Measurements from ENCODE around the gene FNDC10. TPM values are rescaled to one million over a fixed set of nuclear protein-coding genes. Genes with fewer than 3 reads are reported as not detected.
"Not testable (repeated sequence)": the region's sequence is repeated elsewhere in the genome, so short reads cannot be mapped to it uniquely, and the experiment has no call there.

Gene FNDC10
- total RNA-seq, 1 donor from 2014 or later: 4.2 TPM

DNA sequence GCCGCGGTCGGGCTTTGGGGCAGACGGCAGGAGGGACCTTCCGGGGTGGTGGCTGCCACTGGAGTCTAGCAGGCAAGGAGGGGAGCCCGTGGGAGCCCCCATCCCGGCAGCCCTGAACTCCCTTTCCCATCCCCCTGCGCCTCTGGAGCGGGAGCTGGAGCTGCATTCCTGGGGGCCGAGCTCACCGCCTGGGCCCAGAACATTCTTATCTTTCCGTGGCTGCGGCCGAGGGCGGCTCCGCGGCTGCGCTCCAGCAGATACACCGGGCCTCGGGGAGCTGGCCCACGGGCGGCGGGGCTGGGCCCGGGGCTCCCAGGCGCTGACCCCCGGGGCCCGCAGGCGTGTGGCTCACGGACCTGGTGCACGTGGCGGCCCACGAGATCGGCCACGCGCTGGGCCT lies 33.5 kb upstream of the FNDC10 start:
- H3K27ac Mint-ChIP-seq; H3K27me3 Mint-ChIP-seq; DNase-seq (ENCODE audit: low spot score, unreplicated experiment); H3K9me3 Mint-ChIP-seq (ENCODE audit: low read depth); H3K4me3 Mint-ChIP-seq (ENCODE audit: low read depth); H3K4me1 Mint-ChIP-seq (ENCODE audit: low read depth); H3K36me3 Mint-ChIP-seq (ENCODE audit: insufficient read depth): not testable (repeated sequence)

DNA sequence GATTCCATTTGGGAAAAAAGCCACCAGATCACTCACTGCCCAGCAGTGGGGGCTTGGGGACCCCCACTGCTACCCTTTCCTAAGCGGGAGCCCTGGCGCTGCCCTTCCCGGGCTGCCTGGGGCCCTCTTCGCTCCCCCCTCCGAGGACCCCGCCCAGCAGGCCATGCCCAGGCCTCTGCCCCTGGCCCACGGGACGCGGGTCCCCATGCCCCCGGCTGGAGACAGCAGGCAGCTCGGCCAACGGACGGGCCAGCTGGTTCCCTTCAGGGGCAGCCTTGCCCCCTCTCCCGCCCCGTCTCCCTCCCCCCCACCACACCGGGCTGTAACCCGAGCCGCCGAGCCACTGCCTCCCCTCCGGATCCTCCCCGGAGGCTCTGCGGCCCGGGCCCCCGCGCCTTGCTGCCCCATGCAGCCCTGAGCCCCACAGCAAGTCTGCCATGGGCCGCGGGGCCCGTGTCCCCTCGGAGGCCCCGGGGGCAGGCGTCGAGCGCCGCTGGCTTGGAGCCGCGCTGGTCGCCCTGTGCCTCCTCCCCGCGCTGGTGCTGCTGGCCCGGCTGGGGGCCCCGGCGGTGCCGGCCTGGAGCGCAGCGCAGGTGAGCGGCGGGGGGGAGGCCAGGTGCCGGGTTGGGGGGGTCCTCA lies 32.0 kb upstream of the FNDC10 start, which contains the start of gene MMP23B:
Gene MMP23B (plus strand): TSS at position 392 of the 639 bp plus-strand sequence. CDS start 46 bp downstream, at position 438.
- no peaks in the 10 kb centered on the region for H3K4me1 Mint-ChIP-seq (ENCODE audit: low read depth)
- peaks cover 1% of the 10 kb centered on the region for H3K36me3 Mint-ChIP-seq (ENCODE audit: insufficient read depth)
- no peak within 1 kb of the TSS for H3K27ac Mint-ChIP-seq
- H3K27me3 Mint-ChIP-seq: peaks cover 3% of the 10 kb centered on the region
- no peak within 1 kb of the TSS for H3K4me3 Mint-ChIP-seq (ENCODE audit: low read depth)
- no peaks in the 10 kb centered on the region for H3K9me3 Mint-ChIP-seq (ENCODE audit: low read depth)
- TF ChIP-seq, protein P1, sequence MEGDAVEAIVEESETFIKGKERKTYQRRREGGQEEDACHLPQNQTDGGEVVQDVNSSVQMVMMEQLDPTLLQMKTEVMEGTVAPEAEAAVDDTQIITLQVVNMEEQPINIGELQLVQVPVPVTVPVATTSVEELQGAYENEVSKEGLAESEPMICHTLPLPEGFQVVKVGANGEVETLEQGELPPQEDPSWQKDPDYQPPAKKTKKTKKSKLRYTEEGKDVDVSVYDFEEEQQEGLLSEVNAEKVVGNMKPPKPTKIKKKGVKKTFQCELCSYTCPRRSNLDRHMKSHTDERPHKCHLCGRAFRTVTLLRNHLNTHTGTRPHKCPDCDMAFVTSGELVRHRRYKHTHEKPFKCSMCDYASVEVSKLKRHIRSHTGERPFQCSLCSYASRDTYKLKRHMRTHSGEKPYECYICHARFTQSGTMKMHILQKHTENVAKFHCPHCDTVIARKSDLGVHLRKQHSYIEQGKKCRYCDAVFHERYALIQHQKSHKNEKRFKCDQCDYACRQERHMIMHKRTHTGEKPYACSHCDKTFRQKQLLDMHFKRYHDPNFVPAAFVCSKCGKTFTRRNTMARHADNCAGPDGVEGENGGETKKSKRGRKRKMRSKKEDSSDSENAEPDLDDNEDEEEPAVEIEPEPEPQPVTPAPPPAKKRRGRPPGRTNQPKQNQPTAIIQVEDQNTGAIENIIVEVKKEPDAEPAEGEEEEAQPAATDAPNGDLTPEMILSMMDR (IDR thresholded peaks at IDR 0.05; ENCODE audit: unreplicated experiment): no peak
- DNase-seq (ENCODE audit: low spot score, unreplicated experiment): no peak

DNA sequence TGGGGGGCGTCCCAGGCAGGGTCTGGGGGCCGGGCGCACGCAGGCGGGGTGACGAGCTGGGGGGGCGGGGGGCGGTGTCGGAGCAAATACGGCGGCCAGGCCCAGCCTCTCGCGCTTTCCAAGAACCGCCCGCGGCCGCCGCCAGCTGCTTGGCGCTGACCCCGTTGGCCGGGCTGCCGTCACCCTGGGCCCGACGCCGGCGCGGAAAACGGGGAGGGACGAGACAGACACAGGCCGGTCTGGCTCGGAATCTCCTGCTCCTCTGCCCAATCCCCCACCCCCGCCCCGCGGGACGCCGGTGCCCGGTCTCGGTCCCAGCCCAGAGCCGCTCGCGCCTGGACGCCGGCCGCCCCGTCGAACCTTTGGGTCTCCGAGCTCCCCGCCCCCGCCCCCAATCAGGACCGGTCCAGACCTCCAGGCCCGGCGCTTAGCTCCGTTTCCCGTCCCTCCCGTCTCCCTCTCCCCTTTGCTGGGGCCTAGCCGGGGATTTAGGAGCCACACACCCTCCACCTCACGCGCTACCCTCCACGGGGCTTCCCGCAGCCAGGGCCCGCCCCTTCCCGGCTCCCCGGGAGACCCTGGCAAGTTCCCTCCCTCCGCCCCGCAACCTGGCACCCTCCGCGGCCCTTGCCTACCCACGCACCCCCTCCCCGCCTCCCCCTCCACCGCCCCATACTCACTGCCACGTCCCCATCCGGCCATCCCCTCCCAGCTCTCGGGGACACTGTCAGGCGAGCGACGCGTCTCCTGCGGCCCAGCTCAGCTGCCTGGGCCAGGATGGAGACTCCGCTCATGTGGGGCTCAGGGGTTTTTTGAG lies 31.2 kb upstream of the FNDC10 start:
- Mint-ChIP-seq H3K36me3 (ENCODE audit: insufficient read depth) (no peaks in the 10 kb centered on the region), H3K9me3 (ENCODE audit: low read depth) (no peaks in the 10 kb centered on the region), H3K4me3 (ENCODE audit: low read depth) (no peak overlapping the region), H3K27ac (no peak overlapping the region), H3K27me3 (peaks cover 3% of the 10 kb centered on the region), H3K4me1 (ENCODE audit: low read depth) (no peaks in the 10 kb centered on the region)
- no peak for DNase-seq (ENCODE audit: low spot score, unreplicated experiment)
- TF ChIP-seq, protein P1 (IDR thresholded peaks at IDR 0.05; ENCODE audit: unreplicated experiment): no peak

DNA sequence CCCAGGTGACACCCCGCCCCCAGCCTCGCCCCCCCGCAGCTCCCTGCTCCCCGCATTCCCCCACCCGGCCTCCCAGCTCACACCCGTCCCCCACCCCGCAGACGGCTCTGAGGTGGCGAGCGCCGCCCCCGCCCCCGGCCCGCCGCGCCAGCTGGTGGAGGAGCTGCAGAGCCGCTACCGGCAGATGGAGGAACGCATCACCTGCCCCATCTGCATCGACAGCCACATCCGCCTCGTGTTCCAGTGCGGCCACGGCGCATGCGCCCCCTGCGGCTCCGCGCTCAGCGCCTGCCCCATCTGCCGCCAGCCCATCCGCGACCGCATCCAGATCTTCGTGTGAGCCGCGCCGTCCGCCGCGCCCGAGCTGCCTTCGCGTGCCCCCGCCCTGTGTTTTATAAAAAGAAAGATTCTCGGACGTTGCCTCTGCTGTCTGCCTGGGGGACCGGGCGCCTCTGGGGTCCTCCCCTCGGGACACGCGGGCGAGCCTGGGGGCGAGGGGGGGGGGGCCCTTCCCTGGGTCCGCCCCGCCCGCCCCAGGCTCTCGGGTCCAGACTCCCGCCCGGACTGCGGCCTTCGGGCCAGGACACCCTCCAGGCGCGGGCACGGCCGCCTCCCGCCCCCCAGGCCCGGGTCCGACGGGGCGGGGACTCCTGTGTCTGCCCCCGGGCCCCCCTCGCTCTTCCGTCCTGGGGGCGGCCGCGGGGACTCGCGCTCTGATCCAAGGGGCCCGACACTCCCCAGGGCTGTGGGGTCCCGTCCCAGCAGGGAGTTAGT lies 30.4 kb upstream of the FNDC10 start:
- TF ChIP-seq, protein P1 (IDR thresholded peaks at IDR 0.05; ENCODE audit: unreplicated experiment): no peak
- Mint-ChIP-seq H3K27ac (no peak overlapping the region), H3K9me3 (ENCODE audit: low read depth) (no peaks in the 10 kb centered on the region), H3K36me3 (ENCODE audit: insufficient read depth) (no peaks in the 10 kb centered on the region), H3K27me3 (peaks cover 3% of the 10 kb centered on the region), H3K4me1 (ENCODE audit: low read depth) (no peaks in the 10 kb centered on the region), H3K4me3 (ENCODE audit: low read depth) (no peak overlapping the region)
- DNase-seq (ENCODE audit: low spot score, unreplicated experiment): no peak

DNA sequence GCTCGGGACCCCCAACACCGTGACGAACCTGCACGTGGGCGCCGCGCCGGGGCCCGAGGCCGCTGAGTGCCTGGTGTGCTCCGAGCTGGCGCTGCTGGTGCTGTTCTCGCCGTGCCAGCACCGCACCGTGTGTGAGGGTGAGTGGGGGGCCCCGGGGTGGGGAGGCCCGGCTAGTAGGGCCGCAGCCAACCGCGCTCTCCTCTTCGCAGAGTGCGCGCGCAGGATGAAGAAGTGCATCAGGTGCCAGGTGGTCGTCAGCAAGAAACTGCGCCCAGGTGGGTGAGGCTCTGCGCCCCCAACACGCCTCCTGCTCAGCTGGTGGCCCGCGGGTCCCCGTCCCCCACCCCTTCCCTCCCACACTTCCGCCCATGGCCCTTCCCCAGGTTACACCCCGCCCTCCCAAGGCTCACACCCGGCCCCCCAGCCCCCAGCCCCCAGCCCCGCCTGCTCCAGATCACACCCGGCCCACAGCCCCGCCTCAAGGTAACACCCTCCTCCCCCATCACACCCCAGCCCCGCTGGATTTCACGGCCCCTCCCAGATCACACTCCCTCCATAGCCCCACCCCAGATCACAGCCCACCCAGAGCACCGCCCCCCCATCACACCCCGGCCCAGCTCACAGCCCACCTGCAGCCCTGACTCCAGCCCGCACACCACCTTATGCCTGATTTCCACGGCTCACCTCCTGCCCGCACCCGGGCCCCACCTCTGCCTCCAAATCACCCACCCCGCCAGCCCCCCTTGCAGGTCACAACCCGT lies 29.7 kb upstream of the FNDC10 start:
- DNase-seq (ENCODE audit: low spot score, unreplicated experiment): no peak
- Mint-ChIP-seq H3K27me3 (peaks cover 3% of the 10 kb centered on the region), H3K36me3 (ENCODE audit: insufficient read depth) (no peaks in the 10 kb centered on the region), H3K27ac (no peak overlapping the region), H3K9me3 (ENCODE audit: low read depth) (no peaks in the 10 kb centered on the region), H3K4me1 (ENCODE audit: low read depth) (no peaks in the 10 kb centered on the region), H3K4me3 (ENCODE audit: low read depth) (no peak overlapping the region)
- TF ChIP-seq, protein P1 (IDR thresholded peaks at IDR 0.05; ENCODE audit: unreplicated experiment): no peak
